ENCODE measurements around the gene APOBEC3C. TPM values are rescaled to one million over a fixed set of nuclear protein-coding genes. Genes with fewer than 3 reads are reported as not detected.

Gene APOBEC3C
- polyA plus RNA-seq, 3 donors from 2014 or later: 242 to 468 (median 346) TPM

DNA sequence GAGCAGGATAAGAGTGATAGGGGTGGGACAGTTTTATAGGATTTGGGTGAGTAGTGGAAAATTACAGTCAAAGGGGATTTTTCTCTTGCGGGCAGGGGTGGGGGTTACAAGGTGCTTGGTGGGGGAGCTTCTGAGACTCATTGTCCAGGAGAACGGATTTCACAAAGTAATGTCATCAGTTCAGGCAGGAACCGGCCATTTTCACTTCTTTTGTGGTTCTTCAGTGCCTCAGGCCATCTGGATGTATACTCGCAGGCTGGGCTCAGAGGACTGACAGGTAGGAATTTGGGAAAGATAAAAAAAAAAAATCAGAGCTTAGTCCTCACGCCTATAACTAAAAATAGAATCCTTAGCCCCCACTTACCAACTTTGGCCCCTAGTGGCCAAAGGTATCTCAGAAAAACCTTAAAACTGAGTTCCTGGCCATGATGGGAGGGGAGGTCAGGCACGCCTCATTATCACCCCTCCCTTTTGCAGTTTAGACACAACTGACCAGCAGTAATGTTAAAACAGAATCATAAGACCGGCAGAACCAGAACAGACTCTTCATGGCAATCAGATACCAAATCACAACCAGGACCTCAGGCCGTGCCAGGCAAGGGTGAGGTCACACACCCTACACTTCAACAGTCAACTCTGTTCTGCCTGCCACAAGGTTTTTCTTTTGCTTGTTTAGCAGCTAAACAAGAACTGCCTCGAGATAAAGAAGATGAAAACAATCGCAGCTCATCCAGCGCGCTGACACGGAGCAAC lies 54.2 kb downstream of the APOBEC3C start:
- peaks cover 0 to 2% (median 0%) of the 10 kb centered on the region in 3 donors for H3K27me3 Mint-ChIP-seq (ENCODE audit: low read depth in 3 of 3)
- H3K4me1 Mint-ChIP-seq: peaks cover 4 to 18% of the 10 kb centered on the region in 2 donors
- no peak overlapping the region for H3K4me3 Mint-ChIP-seq
- H3K9me3 Mint-ChIP-seq: no peaks in the 10 kb centered on the region
- H3K27ac Mint-ChIP-seq: peak overlapping the region in 3 of 6 donors; percentile 32 to 81 (median 63)
- no peaks in the 10 kb centered on the region for H3K36me3 Mint-ChIP-seq
- no peak for DNase-seq

Other genes with a start within 250 kb of the APOBEC3C start
- gene DNAL4, start 220.1 kb upstream of the APOBEC3C start, polyA plus RNA-seq: 10 to 100 TPM; 16.7 to 16.9 (median 16.8) TPM
- gene NPTXR, start 170.2 kb upstream of the APOBEC3C start, polyA plus RNA-seq: 1 to 10 TPM in 1 of 3 donors, under 1 TPM in 2; 0.59 to 1.4 (median 0.66) TPM
- gene CBX6, start 142.0 kb upstream of the APOBEC3C start, polyA plus RNA-seq: 10 to 100 TPM in 1 of 3 donors, 1 to 10 TPM in 2; 5.2 to 16.1 (median 6.3) TPM
- gene APOBEC3A, start 56.6 kb upstream of the APOBEC3C start, polyA plus RNA-seq: not detected
- 1 to 10 TPM; 2.0 to 3.9 (median 3.3) TPM for gene APOBEC3B, start 31.9 kb upstream of the APOBEC3C start, polyA plus RNA-seq
- 10 to 100 TPM in 2 of 3 donors, 1 to 10 TPM in 1; 3.9 to 25.3 (median 15.4) TPM for gene APOBEC3D, start 6.9 kb downstream of the APOBEC3C start, polyA plus RNA-seq
- 10 to 100 TPM in 2 of 3 donors, 1 to 10 TPM in 1; 9.0 to 43.0 (median 16.8) TPM for gene APOBEC3F, start 26.6 kb downstream of the APOBEC3C start, polyA plus RNA-seq
- 100 to 1,000 TPM; 494 to 885 (median 545) TPM for gene APOBEC3G, start 63.0 kb downstream of the APOBEC3C start, polyA plus RNA-seq
- gene APOBEC3H, start 83.0 kb downstream of the APOBEC3C start, polyA plus RNA-seq: 10 to 100 TPM; 16.7 to 22.2 (median 21.7) TPM
- 1 to 10 TPM; 4.5 to 9.6 (median 9.1) TPM for gene CBX7, start 138.4 kb downstream of the APOBEC3C start, polyA plus RNA-seq
- gene PDGFB, start 230.7 kb downstream of the APOBEC3C start, polyA plus RNA-seq: under 1 TPM in 2 of 3 donors, not detected in 1; 0.58 to 0.61 TPM